Stomach (tissue), 19 donors: Measurements from ENCODE around the gene RASSF6. TPM values are rescaled to one million over a fixed set of nuclear protein-coding genes. Genes with fewer than 3 reads are reported as not detected.
A peak's percentile ranks its signal among the peaks of the same experiment; 100 is the strongest.
"Not testable (repeated sequence)": the region's sequence is repeated elsewhere in the genome, so short reads cannot be mapped to it uniquely, and the experiment has no call there.

ENCODE experiments used
- DNase-seq, 2 donors: peaks; one replicate each; pipeline versions ENCODE4 v3.0.0 to v3.0.0-alpha.2; 2013 to 2019
- H3K27ac ChIP-seq, 5 donors: fragments of 200-600 bp in 4 of 5; sonication (generic) in 4 of 5; one replicate each; pipeline ENCODE4 v1.5.1; 2013 to 2019; ENCODE audit warnings: mild to moderate bottlenecking in 1 of 5, moderate library complexity in 1 of 5
- H3K27me3 ChIP-seq, 3 donors: fragments of 200-600 bp; sonication (generic); one replicate each; pipeline ENCODE4 v1.5.1; 2017 to 2019; ENCODE audit warnings: mixed run types in 1 of 3
- H3K36me3 ChIP-seq, 4 donors: fragments of 200-600 bp; sonication (generic); 1 replicate in 3 of 4; 2 replicates in 1 of 4; pipeline ENCODE4 v1.5.1; 2016 to 2019
- H3K4me1 ChIP-seq, 4 donors: fragments of 200-600 bp; sonication (generic); one replicate each; pipeline ENCODE4 v1.5.1; 2016 to 2019
- H3K4me3 ChIP-seq, 4 donors: fragments of 200-600 bp; sonication (generic) in 3 of 4; one replicate each; pipeline ENCODE4 v1.5.1; 2016 to 2019; ENCODE audit warnings: mild to moderate bottlenecking in 1 of 4
- H3K9me3 ChIP-seq, 4 donors: fragments of 200-600 bp; sonication (generic); one replicate each; pipeline ENCODE4 v1.5.1; 2016 to 2019
- EP300 ChIP-seq: sonication (generic); formaldehyde crosslinking; IDR thresholded peaks from one replicate; pipeline ENCODE4 v1.6.1; 2017; ENCODE audit warnings: antibody characterized with exemption
- POLR2A ChIP-seq, 4 donors: fragments of 450-650 bp; IDR thresholded peaks; one replicate each; pipeline ENCODE4 v1.6.1; 2016; ENCODE audit warnings: antibody characterized with exemption in 4 of 4, control low read depth in 2 of 4, mild to moderate bottlenecking in 1 of 4, moderate library complexity in 1 of 4
- POLR2AphosphoS5 ChIP-seq, 3 donors: sonication (generic); formaldehyde crosslinking; IDR thresholded peaks; one replicate each; pipeline ENCODE4 v1.6.1; 2016; ENCODE audit warnings: antibody characterized with exemption in 3 of 3
- WGBS, 5 donors: extraction: QIAGEN DNeasy Blood & Tissue Kit in 3 of 5; methylation state at CpG; one replicate each; pipeline versions ENCODE4 v1.1.5 to v1.1.7; 2013 to 2018; 5-methylcytosine and 5-hydroxymethylcytosine counted together
- intact Hi-C: fragments of 100-400 bp; cut with DNase I; formaldehyde crosslinking; loops from one replicate; pipeline ENCODE4 v1.15.1; 2023; ENCODE audit warnings: low total_unique reads
- long read RNA-seq, 10 donors: transcript quantifications; one replicate each; lab custom pipeline, GENCODE V29; 2026
- polyA plus RNA-seq, 3 donors: library from polyadenylated mRNA; stranded (reverse); fragments of 200-250 nt; gene quantifications; one replicate each; pipeline ENCODE4 v1.2.3, GENCODE V29; 2013
- total RNA-seq, 5 donors: library from RNA; depleted of rRNA; stranded (reverse); fragments of >200 nt; gene quantifications; one replicate each; pipeline versions ENCODE4 v1.1.0 to v1.2.3, GENCODE V29; 2014 to 2016
- TF ChIP-seq, protein P1 (sequence below), 7 experiments: fragments of 450-650 bp in 4 of 7; fragments of 200-600 bp in 3 of 7; sonication (generic) in 3 of 7; IDR thresholded peaks; one replicate each; pipeline ENCODE4 v1.5.1; 2016 to 2019; ENCODE audit warnings: antibody characterized with exemption in 7 of 7, control low read depth in 2 of 7, mild to moderate bottlenecking in 1 of 7
- donor health status: healthy with polysubstance abuse.
- donor health status: Bipolar disorder and iron deficiency.
- donor health status: healthy.

Gene RASSF6
- total RNA-seq (10 to 100 TPM in 3 of 5 donors, 1 to 10 TPM in 2; 5.5 to 51.8 (median 13.4) TPM), polyA plus RNA-seq (10 to 100 TPM in 2 of 3 donors, 1 to 10 TPM in 1; 5.0 to 35.9 (median 13.7) TPM)
- long read RNA-seq, donor 1, full-length matches to known transcripts: 2 of 7 reads
- long read RNA-seq, donor 1, partial matches to known transcripts: 5 of 7 reads
- long read RNA-seq, donor 1, other reads (novel, unspliced or antisense): 0 of 7 reads
- long read RNA-seq, donor 2, full-length matches to known transcripts: 7 of 7 reads
- long read RNA-seq, donor 2, partial matches to known transcripts: 0 of 7 reads
- long read RNA-seq, donor 2, other reads (novel, unspliced or antisense): 0 of 7 reads
- long read RNA-seq, donor 3: 0 reads
- long read RNA-seq, donor 4, full-length matches to known transcripts: 1 of 1 reads
- long read RNA-seq, donor 4, partial matches to known transcripts: 0 of 1 reads
- long read RNA-seq, donor 4, other reads (novel, unspliced or antisense): 0 of 1 reads
- long read RNA-seq, donor 5, full-length matches to known transcripts: 3 of 3 reads
- long read RNA-seq, donor 5, partial matches to known transcripts: 0 of 3 reads
- long read RNA-seq, donor 5, other reads (novel, unspliced or antisense): 0 of 3 reads
- long read RNA-seq, donor 6: 0 reads
- long read RNA-seq, donor 7, full-length matches to known transcripts: 3 of 9 reads
- long read RNA-seq, donor 7, partial matches to known transcripts: 6 of 9 reads
- long read RNA-seq, donor 7, other reads (novel, unspliced or antisense): 0 of 9 reads
- long read RNA-seq, donor 8, full-length matches to known transcripts: 9 of 9 reads
- long read RNA-seq, donor 8, partial matches to known transcripts: 0 of 9 reads
- long read RNA-seq, donor 8, other reads (novel, unspliced or antisense): 0 of 9 reads
- long read RNA-seq, donor 9, full-length matches to known transcripts: 4 of 4 reads
- long read RNA-seq, donor 9, partial matches to known transcripts: 0 of 4 reads
- long read RNA-seq, donor 9, other reads (novel, unspliced or antisense): 0 of 4 reads
- long read RNA-seq, donor 10, full-length matches to known transcripts: 2 of 2 reads
- long read RNA-seq, donor 10, partial matches to known transcripts: 0 of 2 reads
- long read RNA-seq, donor 10, other reads (novel, unspliced or antisense): 0 of 2 reads

GRCh38 chr4:73620115-73620792 lies at the start of gene RASSF6:
RASSF6 (minus strand) TSS chr4:73620436; CDS start chr4:73611795, 8,641 bp downstream.
- Histone ChIP-seq H3K4me1 (peaks cover 0 to 23% (median 14%) of the 10 kb centered on the region in 4 donors), H3K4me3 (peak within 1 kb of the TSS; percentile 36 to 56 (median 46)), H3K27ac (peak within 1 kb of the TSS; percentile 83 to 98 (median 86)), H3K27me3 (peaks cover 0 to 8% (median 0%) of the 10 kb centered on the region in 3 donors), H3K36me3 (no peaks in the 10 kb centered on the region), H3K9me3 (no peaks in the 10 kb centered on the region)
- peak; percentile 89 to 95 for DNase-seq
- WGBS, 5 donors: 2 to 6% (median 4%) methylated on average over 11 to 24 of the region's 24 CpGs
- TF ChIP-seq POLR2AphosphoS5 (IDR thresholded peaks at IDR 0.05): peak; percentile 31 to 93 (median 85)
- TF ChIP-seq POLR2A (IDR thresholded peaks at IDR 0.05): peak in 1 of 4 donors; percentile 34
- TF ChIP-seq EP300: no peak
- TF ChIP-seq, protein P1, sequence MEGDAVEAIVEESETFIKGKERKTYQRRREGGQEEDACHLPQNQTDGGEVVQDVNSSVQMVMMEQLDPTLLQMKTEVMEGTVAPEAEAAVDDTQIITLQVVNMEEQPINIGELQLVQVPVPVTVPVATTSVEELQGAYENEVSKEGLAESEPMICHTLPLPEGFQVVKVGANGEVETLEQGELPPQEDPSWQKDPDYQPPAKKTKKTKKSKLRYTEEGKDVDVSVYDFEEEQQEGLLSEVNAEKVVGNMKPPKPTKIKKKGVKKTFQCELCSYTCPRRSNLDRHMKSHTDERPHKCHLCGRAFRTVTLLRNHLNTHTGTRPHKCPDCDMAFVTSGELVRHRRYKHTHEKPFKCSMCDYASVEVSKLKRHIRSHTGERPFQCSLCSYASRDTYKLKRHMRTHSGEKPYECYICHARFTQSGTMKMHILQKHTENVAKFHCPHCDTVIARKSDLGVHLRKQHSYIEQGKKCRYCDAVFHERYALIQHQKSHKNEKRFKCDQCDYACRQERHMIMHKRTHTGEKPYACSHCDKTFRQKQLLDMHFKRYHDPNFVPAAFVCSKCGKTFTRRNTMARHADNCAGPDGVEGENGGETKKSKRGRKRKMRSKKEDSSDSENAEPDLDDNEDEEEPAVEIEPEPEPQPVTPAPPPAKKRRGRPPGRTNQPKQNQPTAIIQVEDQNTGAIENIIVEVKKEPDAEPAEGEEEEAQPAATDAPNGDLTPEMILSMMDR (IDR thresholded peaks at IDR 0.05): peak in 1 of 7 experiments; percentile 36
- intact Hi-C loops: no loop called here

- Histone ChIP-seq H3K4me1 (peaks cover 0 to 20% (median 5%) of the 10 kb centered on the region in 4 donors), H3K27me3 (no peaks in the 10 kb centered on the region), H3K27ac (peak overlapping the region in 1 of 5 donors; percentile 2), H3K36me3 (no peaks in the 10 kb centered on the region), H3K4me3 (no peak overlapping the region), H3K9me3 (no peaks in the 10 kb centered on the region)
- WGBS, 5 donors: 28 to 47% (median 40%) methylated on average over 15 of the region's 15 CpGs
- DNase-seq: peak in 1 of 2 donors; percentile 35
- TF ChIP-seq EP300: no peak
- intact Hi-C loops: no loop called here
Observed at GRCh38 chr4:73669410-73670183, 49.4 kb upstream of the RASSF6 start.

GRCh38 chr4:73668782-73669201 lies 48.6 kb upstream of the RASSF6 start:
- no peak for TF ChIP-seq POLR2A (IDR thresholded peaks at IDR 0.05)
- TF ChIP-seq EP300: no peak
- no peak for TF ChIP-seq POLR2AphosphoS5 (IDR thresholded peaks at IDR 0.05)
- TF ChIP-seq, protein P1 (IDR thresholded peaks at IDR 0.05): no peak
- DNase-seq: peak in 1 of 2 donors; percentile 36
- Histone ChIP-seq H3K27me3 (no peaks in the 10 kb centered on the region), H3K4me1 (peaks cover 0 to 27% (median 5%) of the 10 kb centered on the region in 4 donors), H3K36me3 (no peaks in the 10 kb centered on the region), H3K4me3 (no peak overlapping the region), H3K27ac (no peak overlapping the region), H3K9me3 (no peaks in the 10 kb centered on the region)
- WGBS, 5 donors: 48 to 73% (median 63%) methylated on average over 8 of the region's 8 CpGs
- intact Hi-C loops: no loop called here

DNA sequence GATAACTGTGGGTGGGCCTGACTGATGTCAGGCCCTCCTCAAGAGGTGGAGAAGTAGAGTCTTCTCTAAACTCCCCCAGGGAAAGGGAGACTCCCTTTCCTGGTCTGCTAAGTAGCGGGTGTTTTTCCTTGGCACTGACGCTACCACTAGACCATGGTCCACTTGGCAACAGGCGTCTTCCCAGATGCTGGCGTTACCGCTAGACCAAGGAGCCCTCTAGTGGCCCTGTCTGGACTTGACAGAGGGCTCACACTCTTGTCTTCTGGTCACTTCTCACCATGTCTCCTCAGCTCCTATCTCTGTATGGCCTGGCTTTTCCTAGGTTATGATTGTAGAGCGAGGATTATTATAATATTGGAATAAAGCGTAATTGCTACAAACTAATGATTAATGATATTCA lies 45.7 kb upstream of the RASSF6 start:
- H3K27ac ChIP-seq, H3K9me3 ChIP-seq, H3K36me3 ChIP-seq, H3K4me3 ChIP-seq, H3K27me3 ChIP-seq, DNase-seq, intact Hi-C loops: not testable (repeated sequence)
- peaks cover 0 to 31% (median 5%) of the 10 kb centered on the region in 4 donors for H3K4me1 ChIP-seq
- WGBS, 5 donors: 84 to 97% (median 91%) methylated on average over 7 of the region's 7 CpGs
